EH (cell line): Measurements from ENCODE around the gene PIK3R2.

Source experiments
- DNase-seq: peaks from one replicate; pipeline ENCODE4 v3.0.0-alpha.2; 2015; ENCODE audit warnings: low read depth

PIK3R2 gene

GRCh38 chr19:18123819-18124218 is 29.1 kb upstream of the PIK3R2 start:
- DNase-seq: no peak

GRCh38 chr19:18126097-18126496 is 26.9 kb upstream of the PIK3R2 start:
- DNase-seq: no peak

- DNase-seq: peak; percentile 59
Measured at GRCh38 chr19:18128044-18128443, 24.9 kb upstream of the PIK3R2 start.

- DNase-seq: no peak
Measured at GRCh38 chr19:18128805-18129204, 24.2 kb upstream of the PIK3R2 start.

- no peak for DNase-seq
Measured at GRCh38 chr19:18130523-18131242, 22.3 kb upstream of the PIK3R2 start.

- no peak for DNase-seq
Measured at GRCh38 chr19:18131841-18132596, 20.9 kb upstream of the PIK3R2 start.

- DNase-seq: no peak
Measured at GRCh38 chr19:18135712-18136584, 17.0 kb upstream of the PIK3R2 start.

- no peak for DNase-seq
Measured at GRCh38 chr19:18137242-18137641, 15.7 kb upstream of the PIK3R2 start.

GRCh38 chr19:18137657-18138339 is 15.2 kb upstream of the PIK3R2 start:
- DNase-seq: no peak

- DNase-seq: no peak
Measured at GRCh38 chr19:18140473-18140872, 12.5 kb upstream of the PIK3R2 start.

- DNase-seq: no peak
Measured at GRCh38 chr19:18141031-18141430, 11.9 kb upstream of the PIK3R2 start.

- no peak for DNase-seq
Measured at GRCh38 chr19:18143902-18144301, 9.1 kb upstream of the PIK3R2 start.

- no peak for DNase-seq
Measured at GRCh38 chr19:18144361-18144760, 8.6 kb upstream of the PIK3R2 start.

- DNase-seq: no peak
Measured at GRCh38 chr19:18144906-18145305, 8.1 kb upstream of the PIK3R2 start.

- DNase-seq: no peak
Measured at GRCh38 chr19:18145391-18145999, 7.5 kb upstream of the PIK3R2 start.

- no peak for DNase-seq
Measured at GRCh38 chr19:18147396-18147795, 5.6 kb upstream of the PIK3R2 start.

- DNase-seq: no peak
Measured at GRCh38 chr19:18149596-18149975, 3.4 kb upstream of the PIK3R2 start.

GRCh38 chr19:18150776-18151624 is 2.0 kb upstream of the PIK3R2 start:
- DNase-seq: no peak

GRCh38 chr19:18152442-18152816 is 534 bp upstream of the PIK3R2 start:
- DNase-seq: peak; percentile 99

GRCh38 chr19:18153556-18154134 is 682 bp downstream of the PIK3R2 start:
- DNase-seq: peak; percentile 19
